ENCODE data around the gene MYO7A.

DNA sequence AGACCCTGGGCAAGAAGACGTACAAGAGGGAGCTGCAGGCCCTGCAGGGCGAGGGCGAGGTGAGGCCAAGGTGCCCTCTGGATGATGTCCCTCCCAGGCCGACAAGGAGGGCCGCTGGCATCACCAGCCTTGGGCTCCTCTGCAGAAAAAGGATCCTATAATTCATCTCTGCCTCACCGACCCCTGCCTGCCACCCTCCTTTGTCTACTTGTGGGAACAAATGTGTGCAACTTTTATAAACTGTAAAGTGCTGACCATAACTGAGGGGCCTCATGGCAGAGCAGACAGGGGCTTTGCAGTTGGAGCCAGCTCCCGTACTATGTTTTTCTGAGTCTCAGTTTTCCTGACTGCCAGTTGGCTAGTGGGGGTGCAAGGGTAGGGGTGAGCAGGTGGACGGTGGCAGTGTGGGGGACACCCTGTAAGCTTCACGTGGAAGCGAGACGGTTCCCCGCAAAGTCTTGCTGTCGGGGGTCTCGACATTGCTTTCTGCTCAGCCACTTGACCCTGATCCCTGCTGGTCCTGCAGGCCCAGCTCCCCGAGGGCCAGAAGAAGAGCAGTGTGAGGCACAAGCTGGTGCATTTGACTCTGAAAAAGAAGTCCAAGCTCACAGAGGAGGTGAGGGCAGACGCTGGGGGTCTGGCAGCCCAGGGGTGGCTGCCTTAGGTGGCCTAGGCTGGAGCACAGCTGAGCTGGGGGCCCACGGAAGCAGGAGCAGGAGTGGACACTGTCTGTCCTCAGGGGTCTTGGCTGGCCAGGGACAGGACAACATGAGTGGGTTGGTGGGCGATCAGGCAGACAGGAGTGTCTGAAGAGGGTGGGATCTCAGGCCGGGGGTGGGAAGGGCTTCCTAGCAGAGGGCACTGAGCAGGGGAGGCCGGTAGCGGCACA is 54.7 kb downstream of the MYO7A start:
- TF ChIP-seq POLR2A (IDR thresholded peaks at IDR 0.05; ENCODE audit: low read length), result no peak
- TF ChIP-seq GATA1 (IDR thresholded peaks at IDR 0.05; ENCODE audit: low read depth, low read length), result no peak

Measured in erythroblast (primary cell).